NCI-H1092 treated with DMSO at 0.1 percent for 48 hours (cell line): Measurements from ENCODE around the gene ECI1.
"Not testable (repeated sequence)": the region's sequence is repeated elsewhere in the genome, so short reads cannot be mapped to it uniquely, and the experiment has no call there.

Experiments used
- DNase-seq: peaks from one replicate; lab custom pipeline; 2025; lab: John Stamatoyannopoulos, UW

Gene ECI1

GRCh38 chr16:2210386-2211365 lies 40.7 kb downstream of the ECI1 start, which contains the start of gene BRICD5:
BRICD5 (minus strand) TSS chr16:2210863; CDS start chr16:2210833, 30 bp downstream.
- no peak for DNase-seq

GRCh38 chr16:2210009-2210332 lies 41.4 kb downstream of the ECI1 start:
- DNase-seq, result no peak

GRCh38 chr16:2209258-2210008 lies 42.0 kb downstream of the ECI1 start:
- DNase-seq, result no peak

- no peak for DNase-seq
These were observed 42.6 kb downstream of the ECI1 start for GRCh38 chr16:2208772-2209171.

- peak; percentile 73 for DNase-seq
These were observed 43.1 kb downstream of the ECI1 start for GRCh38 chr16:2208308-2208707.

GRCh38 chr16:2207872-2208271 lies 43.5 kb downstream of the ECI1 start:
- no peak for DNase-seq

GRCh38 chr16:2206780-2207433 lies 44.5 kb downstream of the ECI1 start:
- DNase-seq, result no peak

GRCh38 chr16:2206420-2206779 lies 45.0 kb downstream of the ECI1 start:
- no peak for DNase-seq

GRCh38 chr16:2205967-2206313 lies 45.4 kb downstream of the ECI1 start:
- DNase-seq, result no peak

- peak; percentile 90 for DNase-seq
These were observed 46.1 kb downstream of the ECI1 start, which contains the start of gene MLST8 for GRCh38 chr16:2205104-2205966. MLST8 (plus strand) TSS chr16:2205454; CDS start chr16:2206086, 632 bp downstream.

- DNase-seq, result no peak
These were observed 46.8 kb downstream of the ECI1 start for GRCh38 chr16:2204416-2205103.

GRCh38 chr16:2203119-2203688 lies 48.2 kb downstream of the ECI1 start:
- DNase-seq, result not testable (repeated sequence)

GRCh38 chr16:2200313-2200712 lies 51.1 kb downstream of the ECI1 start:
- no peak for DNase-seq

- no peak for DNase-seq
These were observed 51.7 kb downstream of the ECI1 start for GRCh38 chr16:2199621-2200139.

- DNase-seq, result no peak
These were observed 52.3 kb downstream of the ECI1 start for GRCh38 chr16:2199095-2199494.

GRCh38 chr16:2198283-2198682 lies 53.1 kb downstream of the ECI1 start:
- DNase-seq, result no peak

- no peak for DNase-seq
These were observed 53.6 kb downstream of the ECI1 start for GRCh38 chr16:2197765-2198164.

- DNase-seq, result no peak
These were observed 54.3 kb downstream of the ECI1 start for GRCh38 chr16:2196981-2197511.

GRCh38 chr16:2196162-2196980 lies 55.0 kb downstream of the ECI1 start, which contains the start of gene CASKIN1:
CASKIN1 (minus strand) TSS chr16:2196605; CDS start chr16:2196432, 173 bp downstream.
- no peak for DNase-seq
